Ascending aorta (tissue), 2 donors: Measurements from ENCODE around the gene DIPK1B. TPM values are rescaled to one million over a fixed set of nuclear protein-coding genes. Genes with fewer than 3 reads are reported as not detected.

ENCODE experiments used
- DNase-seq, 2 donors: peaks; one replicate each; pipeline ENCODE4 v3.0.0-alpha.2; 2019; ENCODE audit warnings: low spot score in 2 of 2
- H3K27ac ChIP-seq, 2 donors: fragments of 200-600 bp; sonication (generic); one replicate each; pipeline ENCODE4 v1.5.1; 2016 to 2017; ENCODE audit warnings: mild to moderate bottlenecking in 1 of 2
- H3K27me3 ChIP-seq: fragments of 200-600 bp; sonication (generic); one replicate; pipeline ENCODE4 v1.5.1; 2017
- H3K36me3 ChIP-seq, 2 donors: fragments of 200-600 bp; sonication (generic); one replicate each; pipeline ENCODE4 v1.5.1; 2016
- H3K4me1 ChIP-seq, 2 donors: fragments of 200-600 bp; sonication (generic); one replicate each; pipeline ENCODE4 v1.5.1; 2016 to 2017; ENCODE audit warnings: mild to moderate bottlenecking in 1 of 2
- H3K4me3 ChIP-seq, 2 donors: fragments of 200-600 bp; sonication (generic); one replicate each; pipeline ENCODE4 v1.5.1; 2016 to 2017; ENCODE audit warnings: mild to moderate bottlenecking in 1 of 2
- H3K9me3 ChIP-seq, 2 donors: fragments of 200-600 bp; sonication (generic); one replicate each; pipeline ENCODE4 v1.5.1; 2016
- intact Hi-C: fragments of 100-400 bp; cut with DNase I; formaldehyde crosslinking; loops from one replicate; pipeline ENCODE4 v1.15.1; 2023
- total RNA-seq: library from RNA; depleted of rRNA; stranded (reverse); fragments of >200 nt; gene quantifications from one replicate; pipeline ENCODE4 v1.1.0, GENCODE V29; 2016
- TF ChIP-seq, protein P1 (sequence below), 3 experiments: fragments of 200-600 bp in 2 of 3; fragments of 450-650 bp in 1 of 3; sonication (generic) in 2 of 3; IDR thresholded peaks; one replicate each; pipeline ENCODE4 v1.5.1; 2016 to 2019; ENCODE audit warnings: antibody characterized with exemption in 3 of 3, mild to moderate bottlenecking in 1 of 3, moderate library complexity in 1 of 3

DIPK1B gene
- total RNA-seq, 1 donor from 2014 or later: 86.2 TPM

DNA sequence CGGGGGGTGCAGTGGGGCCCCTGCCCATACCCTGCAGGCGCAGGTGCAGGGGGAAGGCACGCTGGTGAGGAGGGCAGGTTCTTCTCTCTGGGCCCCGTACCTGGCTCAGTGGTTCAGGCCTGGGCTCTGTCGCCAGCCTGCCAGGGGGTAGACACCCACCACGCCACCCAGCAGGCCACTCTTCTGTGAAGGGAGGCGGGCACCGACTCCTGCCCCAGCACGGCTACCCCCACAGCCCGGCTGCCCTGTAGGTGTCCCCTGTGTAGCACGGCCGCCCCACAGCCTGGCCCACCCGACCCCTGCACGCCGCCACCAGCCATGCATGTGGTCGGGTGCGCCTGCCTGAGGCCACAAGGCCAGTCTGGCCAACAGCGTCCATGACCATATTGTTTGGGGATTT, 34.2 kb downstream of the DIPK1B start:
- H3K4me3 ChIP-seq: no peak overlapping the region
- no peaks in the 10 kb centered on the region for H3K36me3 ChIP-seq
- TF ChIP-seq, protein P1, sequence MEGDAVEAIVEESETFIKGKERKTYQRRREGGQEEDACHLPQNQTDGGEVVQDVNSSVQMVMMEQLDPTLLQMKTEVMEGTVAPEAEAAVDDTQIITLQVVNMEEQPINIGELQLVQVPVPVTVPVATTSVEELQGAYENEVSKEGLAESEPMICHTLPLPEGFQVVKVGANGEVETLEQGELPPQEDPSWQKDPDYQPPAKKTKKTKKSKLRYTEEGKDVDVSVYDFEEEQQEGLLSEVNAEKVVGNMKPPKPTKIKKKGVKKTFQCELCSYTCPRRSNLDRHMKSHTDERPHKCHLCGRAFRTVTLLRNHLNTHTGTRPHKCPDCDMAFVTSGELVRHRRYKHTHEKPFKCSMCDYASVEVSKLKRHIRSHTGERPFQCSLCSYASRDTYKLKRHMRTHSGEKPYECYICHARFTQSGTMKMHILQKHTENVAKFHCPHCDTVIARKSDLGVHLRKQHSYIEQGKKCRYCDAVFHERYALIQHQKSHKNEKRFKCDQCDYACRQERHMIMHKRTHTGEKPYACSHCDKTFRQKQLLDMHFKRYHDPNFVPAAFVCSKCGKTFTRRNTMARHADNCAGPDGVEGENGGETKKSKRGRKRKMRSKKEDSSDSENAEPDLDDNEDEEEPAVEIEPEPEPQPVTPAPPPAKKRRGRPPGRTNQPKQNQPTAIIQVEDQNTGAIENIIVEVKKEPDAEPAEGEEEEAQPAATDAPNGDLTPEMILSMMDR (IDR thresholded peaks at IDR 0.05): no peak
- DNase-seq: no peak
- no peak overlapping the region for H3K27ac ChIP-seq
- H3K9me3 ChIP-seq: no peaks in the 10 kb centered on the region
- no peaks in the 10 kb centered on the region for H3K4me1 ChIP-seq
- intact Hi-C loops: no loop called here
- H3K27me3 ChIP-seq: peaks cover 10% of the 10 kb centered on the region

DNA sequence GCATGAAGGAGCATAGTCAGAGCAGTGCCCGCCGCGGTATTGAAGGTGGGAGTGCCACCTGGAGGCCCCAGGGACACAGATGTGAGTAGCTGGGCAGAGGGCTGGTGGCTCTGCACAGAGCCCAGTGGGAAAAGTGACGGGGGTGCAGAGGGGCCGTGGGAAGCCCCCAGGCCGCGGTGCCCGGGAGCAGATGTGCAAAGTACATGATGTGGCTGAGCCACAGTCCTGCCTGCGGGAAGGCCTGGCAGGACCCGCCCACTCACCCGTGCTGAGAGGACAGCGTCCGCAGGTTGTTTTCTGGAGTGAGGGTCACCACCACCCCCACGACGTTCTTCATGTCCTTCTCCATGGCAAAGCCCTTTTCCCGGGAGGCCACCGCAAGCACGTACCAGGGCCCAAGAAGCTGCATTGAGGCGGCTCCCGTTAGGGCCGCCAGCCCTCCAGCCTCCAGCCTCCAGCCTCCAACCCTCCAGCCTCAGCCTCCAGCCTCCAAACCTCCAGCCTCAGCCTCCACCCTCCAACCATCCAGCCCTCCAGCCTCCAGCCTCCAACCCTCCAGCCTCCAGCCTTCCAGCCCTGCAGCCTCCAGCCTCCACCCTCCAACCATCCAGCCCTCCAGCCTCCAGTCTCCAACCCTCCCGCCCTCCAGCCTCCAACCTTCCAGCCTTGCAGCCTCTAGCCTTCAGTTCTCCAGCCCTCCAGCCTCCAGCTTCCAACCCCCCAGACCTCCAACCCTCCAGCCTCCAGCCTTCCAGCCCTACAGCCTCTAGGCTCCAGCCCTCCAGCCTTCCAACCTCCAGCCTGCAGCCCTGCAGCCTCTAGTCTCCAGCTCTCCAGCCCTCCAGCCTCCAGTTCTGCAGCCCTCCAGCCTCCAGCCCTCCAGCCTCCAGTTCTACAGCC, 35.0 kb downstream of the DIPK1B start:
- Histone ChIP-seq H3K36me3 (no peaks in the 10 kb centered on the region), H3K4me1 (no peaks in the 10 kb centered on the region), H3K27ac (no peak overlapping the region), H3K27me3 (peaks cover 5% of the 10 kb centered on the region), H3K4me3 (no peak overlapping the region), H3K9me3 (no peaks in the 10 kb centered on the region)
- no peak for DNase-seq
- TF ChIP-seq, protein P1 (IDR thresholded peaks at IDR 0.05): no peak
- intact Hi-C loops: no loop called here

DNA sequence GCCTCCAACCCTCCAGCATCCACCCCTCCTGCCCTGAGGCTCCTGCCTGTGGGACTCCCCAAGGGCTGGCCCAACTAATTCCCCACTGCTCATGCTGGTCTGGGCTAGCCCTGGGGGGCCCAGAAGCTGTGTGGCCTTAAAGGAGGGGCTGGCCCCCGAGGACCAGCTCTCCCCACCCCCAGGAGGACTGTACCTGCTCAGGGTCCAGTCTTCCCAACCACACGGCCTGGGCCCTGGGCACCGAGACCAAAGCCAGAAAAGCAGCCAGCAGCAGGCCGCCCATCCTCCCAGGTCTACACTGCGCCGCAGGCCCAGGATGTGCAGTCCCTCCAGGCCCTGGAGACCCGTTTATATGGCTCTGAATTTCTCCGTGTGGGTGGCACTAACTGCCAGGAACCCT, 35.8 kb downstream of the DIPK1B start, which contains the start of gene LCN6:
TSS of gene LCN6 (minus strand) at position 325 of the 400 bp plus-strand sequence. CDS start at position 283, 42 bp downstream.
- Histone ChIP-seq H3K4me3 (no peak within 1 kb of the TSS), H3K9me3 (no peaks in the 10 kb centered on the region), H3K4me1 (no peaks in the 10 kb centered on the region), H3K36me3 (no peaks in the 10 kb centered on the region), H3K27me3 (no peaks in the 10 kb centered on the region), H3K27ac (no peak within 1 kb of the TSS)
- TF ChIP-seq, protein P1 (IDR thresholded peaks at IDR 0.05): no peak
- intact Hi-C loops: no loop called here
- no peak for DNase-seq

DNA sequence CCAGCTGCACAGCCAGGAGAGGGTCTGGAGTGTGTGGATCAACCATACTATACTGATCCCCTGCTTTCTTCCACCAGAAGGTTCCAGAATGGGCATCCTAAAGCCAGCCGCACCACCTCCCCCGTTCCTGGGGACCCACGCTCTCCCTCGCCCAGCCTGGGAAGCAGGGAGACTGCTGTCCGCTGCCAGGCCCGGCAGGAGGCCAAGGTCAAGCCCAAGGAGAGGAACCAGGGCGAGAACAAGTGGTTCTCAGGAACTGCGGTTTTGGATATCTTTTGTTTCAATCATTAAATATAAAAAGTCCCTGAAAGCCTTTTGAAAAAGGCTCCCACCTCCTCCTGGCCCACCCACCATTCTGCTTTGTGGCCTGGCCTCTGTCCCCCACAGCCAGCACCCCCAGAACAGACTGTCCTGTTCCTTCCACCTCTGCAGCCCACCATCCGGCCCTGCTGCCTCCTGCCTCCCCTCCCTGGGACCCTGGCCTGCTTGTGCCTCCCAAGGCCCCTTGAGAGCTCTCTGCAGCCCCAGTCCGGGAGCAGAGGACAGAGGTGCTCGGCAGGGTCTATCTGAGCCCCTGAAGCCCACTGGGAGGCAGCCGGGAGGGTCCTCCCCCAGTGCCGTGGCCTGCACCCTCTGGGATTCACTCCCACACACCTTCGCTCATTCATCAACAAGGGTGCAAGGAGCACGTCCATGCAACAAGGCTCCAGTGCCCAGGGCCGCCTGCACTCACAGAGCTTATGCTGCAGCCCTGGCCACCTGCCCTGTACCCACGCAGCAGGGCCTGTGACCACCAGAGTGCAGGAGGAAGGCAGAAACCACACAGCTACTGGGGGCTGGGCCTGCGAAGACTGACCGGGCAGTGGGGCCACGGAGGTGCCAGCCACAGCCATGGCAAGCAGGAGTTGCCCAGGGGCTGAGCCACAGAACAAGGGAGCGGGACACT, 36.6 kb downstream of the DIPK1B start:
- Histone ChIP-seq H3K4me1 (no peaks in the 10 kb centered on the region), H3K36me3 (no peaks in the 10 kb centered on the region), H3K9me3 (no peaks in the 10 kb centered on the region), H3K4me3 (no peak overlapping the region), H3K27me3 (no peaks in the 10 kb centered on the region), H3K27ac (no peak overlapping the region)
- TF ChIP-seq, protein P1 (IDR thresholded peaks at IDR 0.05): no peak
- intact Hi-C loops: no loop called here
- DNase-seq: no peak

DNA sequence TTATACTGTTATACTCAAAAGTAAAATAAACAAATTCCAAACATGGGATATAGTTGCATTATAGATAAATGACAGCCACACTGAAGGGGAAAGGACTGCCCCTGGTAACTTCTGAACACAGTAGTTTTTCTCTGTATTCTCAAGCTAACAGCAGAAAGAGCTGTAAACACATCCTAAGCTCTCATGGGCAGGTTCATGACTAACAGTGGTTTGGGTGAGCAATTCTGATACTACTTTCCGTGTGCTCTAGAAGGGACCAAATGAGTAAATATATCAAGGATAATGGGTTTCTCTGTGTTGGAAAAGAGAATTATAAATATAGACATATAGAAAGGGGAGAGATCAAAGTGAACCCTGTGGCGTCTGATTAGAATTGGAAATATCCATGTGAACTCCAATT, 38.2 kb downstream of the DIPK1B start:
- intact Hi-C loops: no loop called here

More for the DNA sequence above, 38.2 kb downstream of the DIPK1B start:
- H3K36me3 ChIP-seq: no peaks in the 10 kb centered on the region
- H3K4me1 ChIP-seq: no peaks in the 10 kb centered on the region
- H3K27me3 ChIP-seq: no peaks in the 10 kb centered on the region
- no peak overlapping the region for H3K4me3 ChIP-seq
- no peak overlapping the region for H3K27ac ChIP-seq
- no peak for DNase-seq
- H3K9me3 ChIP-seq: no peaks in the 10 kb centered on the region
- TF ChIP-seq, protein P1 (IDR thresholded peaks at IDR 0.05): no peak
